NCI-H1694 (cell line): Measurements from ENCODE around the gene PCDHGB2.
"Not testable (repeated sequence)": the region's sequence is repeated elsewhere in the genome, so short reads cannot be mapped to it uniquely, and the experiment has no call there.

Experiments used
- DNase-seq: peaks from one replicate; lab custom pipeline; 2025; lab: John Stamatoyannopoulos, UW

PCDHGB2 gene

GRCh38 chr5:141384471-141385267 lies 24.9 kb downstream of the PCDHGB2 start:
- no peak for DNase-seq

DNA sequence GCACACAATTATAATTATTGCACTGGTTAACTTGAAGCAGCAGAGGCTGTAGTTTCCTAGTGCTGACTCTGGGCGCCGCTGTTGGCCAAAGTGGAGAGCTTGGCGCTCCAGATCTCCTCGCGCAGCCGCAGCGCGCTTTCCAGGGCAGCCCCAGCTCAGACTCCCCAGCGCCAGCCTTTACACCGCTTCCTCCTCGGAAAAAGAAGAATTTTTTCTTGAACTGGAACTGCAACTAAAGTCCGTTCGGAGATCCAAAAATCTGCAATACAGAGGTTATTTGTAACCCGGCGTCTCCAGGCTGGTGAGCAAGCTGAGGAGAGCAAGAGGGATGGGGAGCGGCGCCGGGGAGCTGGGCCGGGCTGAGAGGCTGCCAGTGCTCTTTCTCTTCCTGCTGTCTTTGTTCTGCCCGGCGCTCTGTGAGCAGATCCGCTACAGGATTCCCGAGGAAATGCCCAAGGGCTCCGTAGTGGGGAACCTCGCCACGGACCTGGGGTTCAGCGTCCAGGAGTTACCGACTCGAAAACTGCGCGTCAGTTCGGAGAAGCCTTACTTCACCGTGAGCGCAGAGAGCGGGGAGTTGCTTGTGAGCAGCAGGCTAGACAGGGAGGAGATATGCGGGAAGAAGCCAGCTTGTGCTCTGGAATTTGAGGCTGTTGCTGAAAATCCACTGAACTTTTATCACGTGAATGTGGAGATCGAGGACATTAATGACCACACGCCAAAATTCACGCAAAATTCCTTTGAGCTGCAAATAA lies 27.9 kb downstream of the PCDHGB2 start, which contains the start of gene PCDHGB4:
PCDHGB4 (plus strand) TSS at position 142 of the 755 bp plus-strand sequence; CDS start at position 329, 187 bp downstream.
- not testable (repeated sequence) for DNase-seq

DNA sequence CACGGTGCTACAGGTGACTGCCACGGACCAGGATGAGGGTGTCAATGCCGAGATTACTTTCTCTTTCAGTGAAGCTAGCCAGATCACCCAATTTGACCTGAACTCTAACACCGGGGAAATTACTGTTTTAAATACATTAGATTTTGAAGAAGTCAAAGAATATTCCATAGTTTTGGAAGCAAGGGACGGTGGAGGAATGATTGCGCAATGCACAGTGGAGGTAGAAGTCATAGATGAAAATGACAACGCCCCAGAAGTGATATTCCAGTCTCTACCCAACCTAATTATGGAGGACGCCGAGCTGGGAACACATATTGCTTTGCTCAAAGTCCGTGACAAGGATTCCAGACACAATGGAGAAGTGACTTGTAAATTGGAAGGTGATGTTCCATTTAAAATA lies 28.9 kb downstream of the PCDHGB2 start:
- DNase-seq, result no peak

GRCh38 chr5:141389153-141390042 lies 29.6 kb downstream of the PCDHGB2 start:
- DNase-seq, result no peak

DNA sequence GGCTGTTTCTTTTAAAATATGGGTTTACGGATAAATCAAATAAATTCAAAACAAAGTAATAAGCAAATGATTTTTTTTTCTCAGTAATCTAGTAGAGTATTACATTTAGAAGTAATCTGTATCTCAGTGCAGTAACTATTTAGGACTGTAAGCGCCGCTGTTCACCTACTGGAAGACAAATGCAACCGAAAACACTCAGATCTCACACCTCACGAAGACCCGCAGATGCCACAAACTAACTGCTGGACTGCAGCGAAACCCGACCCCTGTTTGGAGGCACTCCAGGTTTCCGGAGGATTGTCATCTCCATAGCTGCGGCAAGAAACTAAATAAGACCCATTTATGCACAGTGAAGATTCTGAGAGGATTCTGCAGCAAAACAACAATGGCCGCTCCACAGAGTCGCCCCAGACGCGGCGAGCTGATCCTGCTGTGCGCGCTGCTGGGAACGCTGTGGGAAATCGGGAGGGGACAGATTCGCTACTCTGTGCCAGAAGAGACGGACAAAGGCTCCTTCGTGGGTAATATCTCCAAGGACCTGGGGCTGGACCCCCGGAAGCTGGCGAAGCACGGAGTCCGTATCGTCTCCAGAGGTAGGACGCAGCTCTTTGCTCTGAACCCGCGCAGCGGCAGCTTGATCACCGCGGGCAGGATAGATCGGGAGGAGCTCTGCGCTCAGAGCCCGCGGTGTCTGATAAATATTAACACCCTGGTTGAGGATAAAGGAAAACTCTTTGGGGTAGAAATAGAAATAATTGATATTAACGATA lies 32.8 kb downstream of the PCDHGB2 start, which contains the start of gene PCDHGA8:
PCDHGA8 (plus strand) TSS at position 205 of the 770 bp plus-strand sequence; CDS start at position 386, 181 bp downstream.
- no peak for DNase-seq

GRCh38 chr5:141393267-141393666 lies 33.5 kb downstream of the PCDHGB2 start:
- DNase-seq, result no peak

DNA sequence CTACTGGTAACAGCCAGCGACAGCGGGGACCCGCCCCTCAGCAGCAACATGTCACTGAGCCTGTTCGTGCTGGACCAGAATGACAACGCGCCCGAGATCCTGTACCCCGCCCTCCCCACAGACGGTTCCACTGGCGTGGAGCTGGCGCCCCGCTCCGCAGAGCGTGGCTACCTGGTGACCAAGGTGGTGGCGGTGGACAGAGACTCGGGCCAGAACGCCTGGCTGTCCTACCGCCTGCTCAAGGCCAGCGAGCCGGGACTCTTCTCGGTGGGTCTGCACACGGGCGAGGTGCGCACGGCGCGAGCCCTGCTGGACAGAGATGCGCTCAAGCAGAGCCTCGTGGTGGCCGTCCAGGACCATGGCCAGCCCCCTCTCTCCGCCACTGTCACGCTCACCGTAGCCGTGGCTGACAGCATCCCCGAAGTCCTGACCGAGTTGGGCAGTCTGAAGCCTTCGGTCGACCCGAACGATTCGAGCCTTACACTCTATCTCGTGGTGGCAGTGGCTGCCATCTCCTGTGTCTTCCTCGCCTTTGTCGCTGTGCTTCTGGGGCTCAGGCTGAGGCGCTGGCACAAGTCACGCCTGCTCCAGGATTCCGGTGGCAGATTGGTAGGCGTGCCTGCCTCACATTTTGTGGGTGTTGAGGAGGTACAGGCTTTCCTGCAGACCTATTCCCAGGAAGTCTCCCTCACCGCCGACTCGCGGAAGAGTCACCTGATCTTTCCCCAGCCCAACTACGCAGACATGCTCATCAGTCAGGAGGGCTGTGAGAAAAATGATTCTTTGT lies 34.8 kb downstream of the PCDHGB2 start:
- not testable (repeated sequence) for DNase-seq

GRCh38 chr5:141397756-141398551 lies 38.2 kb downstream of the PCDHGB2 start, which contains the start of gene PCDHGB5:
PCDHGB5 (plus strand) TSS chr5:141397947; CDS start chr5:141398128, 181 bp downstream.
- not testable (repeated sequence) for DNase-seq

- no peak for DNase-seq
Observed at GRCh38 chr5:141398608-141399007, 38.8 kb downstream of the PCDHGB2 start.

- no peak for DNase-seq
Observed at GRCh38 chr5:141399555-141400258, 39.9 kb downstream of the PCDHGB2 start.

DNA sequence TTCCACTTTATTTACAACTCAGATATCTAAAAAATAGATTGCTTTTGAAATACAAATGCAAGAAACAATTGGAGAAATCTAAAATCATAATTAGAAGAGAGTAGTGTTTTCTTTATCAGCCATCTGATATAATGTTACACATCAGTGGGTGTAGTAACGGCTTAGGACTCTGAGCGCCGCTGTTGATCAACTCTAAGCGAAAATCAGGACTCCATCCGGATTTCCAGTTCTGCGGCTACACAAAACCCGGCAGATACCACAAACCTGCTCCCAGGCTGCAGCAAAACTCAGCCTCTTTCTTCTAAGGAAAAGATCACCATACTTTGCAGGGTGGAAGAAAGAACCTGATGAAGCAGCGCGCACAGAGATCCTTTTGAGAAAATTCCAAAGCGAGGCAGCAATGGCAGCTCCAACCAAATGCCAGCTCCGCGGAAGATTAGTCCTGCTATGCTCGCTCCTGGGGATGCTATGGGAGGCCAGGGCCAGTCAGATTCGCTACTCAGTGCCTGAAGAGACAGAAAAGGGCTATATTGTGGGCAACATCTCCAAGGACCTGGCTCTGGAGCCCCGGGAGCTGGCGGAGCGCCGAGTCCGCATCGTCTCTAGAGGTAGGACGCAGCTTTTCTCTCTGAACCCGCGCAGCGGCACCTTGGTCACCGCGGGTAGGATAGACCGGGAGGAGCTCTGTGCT lies 42.9 kb downstream of the PCDHGB2 start, which contains the start of gene PCDHGA9:
PCDHGA9 (plus strand) TSS at position 226 of the 691 bp plus-strand sequence; CDS start at position 401, 175 bp downstream.
- no peak for DNase-seq

DNA sequence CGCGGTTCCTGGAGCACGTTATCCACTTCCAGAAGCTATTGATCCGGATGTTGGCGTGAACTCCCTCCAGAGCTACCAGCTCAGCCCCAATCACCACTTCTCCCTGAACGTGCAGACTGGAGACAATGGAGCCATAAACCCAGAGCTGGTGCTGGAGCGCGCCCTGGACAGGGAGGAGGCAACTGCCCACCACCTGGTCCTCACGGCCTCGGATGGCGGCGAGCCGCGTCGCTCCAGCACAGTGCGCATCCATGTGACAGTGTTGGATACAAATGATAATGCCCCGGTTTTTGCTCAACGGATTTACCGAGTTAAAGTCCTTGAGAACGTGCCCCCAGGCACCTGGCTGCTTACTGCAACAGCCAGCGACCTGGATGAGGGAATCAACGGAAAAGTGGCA lies 43.6 kb downstream of the PCDHGB2 start:
- no peak for DNase-seq

DNA sequence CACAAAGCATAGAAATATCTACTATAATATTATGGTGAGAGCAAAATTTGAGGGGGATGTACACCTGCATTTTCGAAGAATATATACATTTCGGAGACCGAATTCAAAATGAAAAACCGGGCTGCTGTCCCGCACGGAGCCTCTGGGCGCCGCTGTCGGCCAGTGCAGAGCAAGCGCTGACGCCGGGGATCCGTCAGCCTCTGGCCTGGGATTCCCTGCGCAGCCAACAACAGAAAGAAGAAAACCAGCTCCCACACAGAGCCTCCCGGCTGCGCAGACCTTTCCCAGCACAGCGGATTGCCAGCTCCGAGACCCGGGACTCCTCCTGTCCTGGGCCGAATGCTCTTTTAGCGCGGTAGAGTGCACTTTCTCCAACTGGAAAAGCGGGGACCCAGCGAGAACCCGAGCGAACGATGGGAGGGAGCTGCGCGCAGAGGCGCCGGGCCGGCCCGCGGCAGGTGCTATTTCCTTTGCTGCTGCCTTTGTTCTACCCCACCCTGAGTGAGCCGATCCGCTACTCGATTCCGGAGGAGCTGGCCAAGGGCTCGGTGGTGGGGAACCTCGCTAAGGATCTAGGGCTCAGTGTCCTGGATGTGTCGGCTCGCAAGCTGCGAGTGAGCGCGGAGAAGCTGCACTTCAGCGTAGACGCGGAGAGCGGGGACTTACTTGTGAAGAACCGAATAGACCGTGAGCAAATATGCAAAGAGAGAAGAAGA lies 48.2 kb downstream of the PCDHGB2 start, which contains the start of gene PCDHGB6:
PCDHGB6 (plus strand) TSS at position 232 of the 716 bp plus-strand sequence; CDS start at position 414, 182 bp downstream.
- DNase-seq, result not testable (repeated sequence)

DNA sequence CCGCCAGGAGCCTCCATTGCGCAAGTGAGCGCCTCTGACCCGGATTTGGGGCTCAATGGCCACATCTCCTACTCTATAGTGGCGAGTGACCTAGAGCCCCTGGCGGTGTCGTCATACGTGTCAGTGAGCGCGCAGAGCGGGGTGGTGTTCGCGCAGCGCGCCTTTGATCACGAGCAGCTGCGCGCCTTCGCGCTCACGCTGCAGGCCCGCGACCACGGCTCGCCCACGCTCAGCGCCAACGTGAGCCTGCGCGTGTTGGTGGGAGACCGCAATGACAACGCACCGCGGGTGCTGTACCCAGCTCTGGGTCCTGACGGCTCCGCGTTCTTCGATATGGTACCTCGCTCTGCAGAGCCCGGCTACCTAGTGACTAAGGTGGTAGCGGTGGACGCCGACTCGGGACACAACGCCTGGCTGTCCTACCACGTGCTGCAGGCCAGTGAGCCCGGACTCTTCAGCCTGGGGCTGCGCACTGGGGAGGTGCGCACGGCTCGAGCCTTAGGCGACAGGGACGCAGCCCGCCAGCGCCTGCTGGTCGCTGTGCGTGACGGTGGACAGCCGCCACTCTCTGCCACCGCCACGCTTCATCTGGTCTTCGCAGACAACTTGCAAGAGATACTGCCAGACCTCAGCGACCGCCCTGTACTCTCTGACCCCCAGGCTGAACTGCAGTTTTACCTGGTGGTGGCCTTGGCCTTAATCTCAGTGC lies 50.0 kb downstream of the PCDHGB2 start:
- no peak for DNase-seq

DNA sequence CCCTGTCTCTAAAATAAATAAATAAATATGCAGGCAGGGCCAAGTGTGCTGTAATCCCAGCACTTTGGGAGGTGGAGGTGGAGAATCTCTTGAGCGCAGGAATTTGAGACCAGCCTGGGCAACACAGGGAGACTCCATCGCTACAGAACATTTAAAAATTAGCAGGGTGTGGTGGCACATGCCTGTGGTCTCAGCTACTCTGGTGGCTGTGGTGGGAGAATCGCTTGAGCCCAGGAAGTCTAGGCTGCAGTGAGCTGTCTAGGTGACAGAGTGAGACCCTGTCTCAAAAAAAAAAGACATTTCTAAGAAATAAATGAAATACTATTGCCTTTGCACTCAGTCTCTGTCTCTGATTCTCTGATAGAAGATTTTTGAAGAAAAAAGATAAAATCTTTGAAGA lies 51.8 kb downstream of the PCDHGB2 start:
- no peak for DNase-seq
